Measurements from ENCODE around the gene RAC3. TPM values are rescaled to one million over a fixed set of nuclear protein-coding genes. Genes with fewer than 3 reads are reported as not detected.

RAC3 gene
- total and polyA plus RNA-seq, 9 of the 15 experiments (the other 6 are each of a cell fraction or from before 2014, with no cell fraction given), result 0.23 to 292 (median 118) TPM

- 0 out of 4 replicates have a peak, but pooled peaks of 1 of the 2 experiments have one; percentile 29 for TF ChIP-seq MLX (CRISPR knock-in tag; conservative IDR thresholded peaks at IDR 0.05)
- peak; percentile 20 for TF ChIP-seq SP2 (IDR thresholded peaks at IDR 0.05; ENCODE audit: extremely low read depth, low read depth, low read length, poor library complexity, severe bottlenecking)
- peak; percentile 65 for TF ChIP-seq BCOR (IDR thresholded peaks at IDR 0.05)
- peak; percentile 5 for TF ChIP-seq JUND (IDR thresholded peaks at IDR 0.05; ENCODE audit: borderline replicate concordance, low read depth, low read length)
- no peak; the same call in 2 of the 3 replicates for TF ChIP-seq JUND (tag; IDR thresholded peaks at IDR 0.05; ENCODE audit: borderline replicate concordance, low read depth, low read length)
- TF ChIP-seq NBN (IDR thresholded peaks at IDR 0.05; ENCODE audit: low read depth), result peak; percentile 26; the same call in 1 of the 2 replicates
- TF ChIP-seq ZNF282 (CRISPR knock-in tag; IDR thresholded peaks at IDR 0.05), result peak; percentile 67; the same call in 1 of the 2 replicates
- TF ChIP-seq ZNF764 (CRISPR knock-in tag; IDR thresholded peaks at IDR 0.05; ENCODE audit: low read depth), result no peak
- TF ChIP-seq HDAC2 (IDR thresholded peaks at IDR 0.05), result peak; percentile 71
- peak in 1 of 2 experiments; percentile 36; a peak in 1 of 4 replicates for TF ChIP-seq RCOR1 (IDR thresholded peaks at IDR 0.05; ENCODE audit: borderline replicate concordance in 1 of 2, low read depth in 2 of 2, low read length in 2 of 2)
- TF ChIP-seq ZNF134 (CRISPR knock-in tag; conservative IDR thresholded peaks at IDR 0.05), result no peak
- no peak for TF ChIP-seq ZNF133 (CRISPR knock-in tag; IDR thresholded peaks at IDR 0.05)
- TF ChIP-seq E2F1 (CRISPR knock-in tag; IDR thresholded peaks at IDR 0.05), result peak; percentile 69; the same call in 1 of the 2 replicates
- TF ChIP-seq REST (IDR thresholded peaks at IDR 0.05; ENCODE audit: borderline replicate concordance), result peak; percentile 98
- TF ChIP-seq REST (CRISPR knock-in tag; IDR thresholded peaks at IDR 0.05; ENCODE audit: low read depth), result no peak
- no peak for TF ChIP-seq EHMT2 (IDR thresholded peaks at IDR 0.05)
- TF ChIP-seq MAZ (CRISPR knock-in tag; conservative IDR thresholded peaks at IDR 0.05 in 1 of 2, IDR thresholded peaks at IDR 0.05 in 1 of 2), result peak; percentile 90 to 91
- no peak for TF ChIP-seq NFE2 (IDR thresholded peaks at IDR 0.05; ENCODE audit: low read depth)
Observed at GRCh38 chr17:82037092-82037888, 5.8 kb downstream of the RAC3 start, which contains the start of gene DCXR (continued).

Measured in K562 (cell line).